HFFc6 (cell line): Measurements from ENCODE around the gene HS6ST2. TPM values are rescaled to one million over a fixed set of nuclear protein-coding genes. Genes with fewer than 3 reads are reported as not detected.

Experiments
- DNase-seq: peaks from one replicate; pipeline ENCODE4 v3.0.0-alpha.2; 2018
- H3K27ac Mint-ChIP-seq: 2 replicates; pipeline ENCODE4 v1.8.0; 2020; ENCODE audit warnings: mild to moderate bottlenecking, mixed read lengths
- H3K27me3 Mint-ChIP-seq: 2 replicates; pipeline ENCODE4 v1.8.0; 2021; ENCODE audit warnings: mild to moderate bottlenecking, moderate library complexity, mixed read lengths; ENCODE audit not compliant: insufficient read depth
- H3K36me3 Mint-ChIP-seq: 2 replicates; pipeline ENCODE4 v1.8.0; 2021; ENCODE audit warnings: low read depth, mixed read lengths
- H3K4me1 Mint-ChIP-seq: 2 replicates; pipeline ENCODE4 v1.8.0; 2020; ENCODE audit warnings: low read depth, mixed read lengths
- H3K4me3 Mint-ChIP-seq: 2 replicates; pipeline ENCODE4 v1.8.0; 2020; ENCODE audit warnings: mild to moderate bottlenecking, moderate library complexity, mixed read lengths
- H3K9me3 Mint-ChIP-seq: 2 replicates; pipeline ENCODE4 v1.8.0; 2020; ENCODE audit warnings: mild to moderate bottlenecking, mixed read lengths
- CTCF ChIP-seq: fragments of 200-600 bp; sonication (generic); IDR thresholded peaks from 2 replicates; pipeline ENCODE4 v1.5.0; 2021; ENCODE audit warnings: antibody characterized with exemption, mild to moderate bottlenecking
- total RNA-seq, 6 experiments: library from RNA; stranded (reverse); fragmentation: NEBNext Ultra II Directional; extraction: Animal tissue kit (Norgen Biotek cat#: 25700); gene quantifications; 2 replicates in 1 of 6; 3 replicates in 5 of 6; pipeline ENCODE4 v1.2.3, GENCODE V29; 2021

The HS6ST2 gene
- total RNA-seq, 6 experiments from 2014 or later = not detected

GRCh38 chrX:132791714-132792113, 166.7 kb downstream of the HS6ST2 start:
- Mint-ChIP-seq H3K27ac (no peak overlapping the region), H3K27me3 (no peaks in the 10 kb centered on the region), H3K36me3 (no peaks in the 10 kb centered on the region), H3K4me3 (no peak overlapping the region), H3K4me1 (no peaks in the 10 kb centered on the region), H3K9me3 (0 out of 2 replicates have a peak, but pooled peaks cover 3% of the 10 kb centered on the region)
- DNase-seq = no peak
- TF ChIP-seq CTCF = no peak

- no peak overlapping the region for H3K4me3 Mint-ChIP-seq
- no peak for DNase-seq
- H3K36me3 Mint-ChIP-seq = no peaks in the 10 kb centered on the region
- H3K27me3 Mint-ChIP-seq = no peaks in the 10 kb centered on the region
- TF ChIP-seq CTCF = no peak
- H3K9me3 Mint-ChIP-seq = 0 out of 2 replicates have a peak, but pooled peaks cover 4% of the 10 kb centered on the region
- no peak overlapping the region for H3K27ac Mint-ChIP-seq
- no peaks in the 10 kb centered on the region for H3K4me1 Mint-ChIP-seq
Observed at GRCh38 chrX:132790329-132790728, 168.1 kb downstream of the HS6ST2 start.

- Mint-ChIP-seq H3K9me3 (peaks cover 4% of the 10 kb centered on the region; the same call in 1 of the 2 replicates), H3K27ac (no peak overlapping the region), H3K4me3 (no peak overlapping the region), H3K4me1 (no peaks in the 10 kb centered on the region), H3K36me3 (no peaks in the 10 kb centered on the region), H3K27me3 (no peaks in the 10 kb centered on the region)
- no peak for DNase-seq
- TF ChIP-seq CTCF = no peak
Observed at GRCh38 chrX:132786217-132786616, 172.2 kb downstream of the HS6ST2 start.

- Mint-ChIP-seq H3K27me3 (no peaks in the 10 kb centered on the region), H3K9me3 (peaks cover 5% of the 10 kb centered on the region; the same call in 1 of the 2 replicates), H3K4me1 (no peaks in the 10 kb centered on the region), H3K4me3 (no peak overlapping the region), H3K27ac (no peak overlapping the region), H3K36me3 (no peaks in the 10 kb centered on the region)
- no peak for TF ChIP-seq CTCF
- no peak for DNase-seq
Observed at GRCh38 chrX:132778917-132779316, 179.5 kb downstream of the HS6ST2 start.

- Mint-ChIP-seq H3K4me3 (no peak overlapping the region), H3K4me1 (no peaks in the 10 kb centered on the region)
Observed at GRCh38 chrX:132776486-132777210, 181.8 kb downstream of the HS6ST2 start.

More at GRCh38 chrX:132776486-132777210, 181.8 kb downstream of the HS6ST2 start:
- Mint-ChIP-seq H3K36me3 (no peaks in the 10 kb centered on the region), H3K27ac (no peak overlapping the region), H3K27me3 (no peaks in the 10 kb centered on the region), H3K9me3 (peaks cover 5% of the 10 kb centered on the region; the same call in 1 of the 2 replicates)
- no peak for TF ChIP-seq CTCF
- DNase-seq = no peak
